ENCODE data around the gene BMPER. TPM values are rescaled to one million over a fixed set of nuclear protein-coding genes. Genes with fewer than 3 reads are reported as not detected.

The BMPER gene
- total and polyA plus RNA-seq, 2 of the 8 experiments (the other 6 are each of a cell fraction or from before 2014, with no cell fraction given), result 0.33 to 0.69 TPM

GRCh38 chr7:33869176-33869575 is 36.2 kb upstream of the BMPER start:
- Histone ChIP-seq H4K20me1 (replicated peaks in 1 of 2; ENCODE audit: control insufficient read depth in 1 of 2, insufficient read depth in 2 of 2, low read length in 2 of 2) (no peaks in the 10 kb centered on the region), H3K4me2 (ENCODE audit: insufficient read depth in 1 of 2, low read depth in 2 of 2, low read length in 2 of 2) (no peak overlapping the region), H2BK12ac (ENCODE audit: low read depth, low read length) (no peak overlapping the region), H3K23ac (ENCODE audit: insufficient read length) (no peak overlapping the region), H3K23me2 (ENCODE audit: low read depth, low read length) (no peaks in the 10 kb centered on the region), H3K14ac (ENCODE audit: insufficient read length) (no peak overlapping the region), H3K9me3 (ENCODE audit: insufficient read depth in 2 of 2, low read depth in 1 of 2, low read length in 1 of 2) (no peaks in the 10 kb centered on the region), H2BK15ac (ENCODE audit: low read length) (no peak overlapping the region), H2AK5ac (ENCODE audit: low read depth, low read length) (no peak overlapping the region), H2BK120ac (replicated peaks; ENCODE audit: low read depth, low read length) (no peak overlapping the region), H3K4me3 (ENCODE audit: extremely low read depth in 1 of 4, insufficient read depth in 2 of 4, low read depth in 3 of 4, low read length in 4 of 4) (no peak overlapping the region), H3K4me1 (replicated peaks in 1 of 4; ENCODE audit: control insufficient read depth in 3 of 4, insufficient read depth in 4 of 4, low read length in 3 of 4) (peaks cover 3 to 16% (median 8%) of the 10 kb centered on the region in 4 experiments; a peak in 6 of 7 replicates), H4K5ac (ENCODE audit: insufficient read length, low read depth, low read length) (no peak overlapping the region), H3K27ac (ENCODE audit: low read depth, low read length) (no peak overlapping the region), H3K79me2 (ENCODE audit: control insufficient read depth in 1 of 2, insufficient read depth in 2 of 2, low read length in 2 of 2) (no peaks in the 10 kb centered on the region), H3K9ac (replicated peaks in 1 of 4; ENCODE audit: extremely low read depth in 1 of 4, low read depth in 3 of 4, low read length in 3 of 4) (no peak overlapping the region), H3K79me1 (ENCODE audit: low read depth, low read length) (no peaks in the 10 kb centered on the region), H3K4ac (replicated peaks; ENCODE audit: insufficient read length, low read depth, low read length) (no peak overlapping the region), H3K18ac (ENCODE audit: extremely low read depth, low read length) (no peak overlapping the region), H3K36me3 (ENCODE audit: control insufficient read depth in 2 of 4, insufficient read depth in 4 of 4, low read length in 3 of 4) (no peaks in the 10 kb centered on the region), H3K56ac (replicated peaks; ENCODE audit: insufficient read length, low read depth, low read length) (no peak overlapping the region), H2BK20ac (ENCODE audit: low read length) (no peak overlapping the region), H4K91ac (replicated peaks; ENCODE audit: insufficient read length, low read length) (no peak overlapping the region), H3K27me3 (replicated peaks in 1 of 4; ENCODE audit: control insufficient read depth in 3 of 4, extremely low read depth in 1 of 4, insufficient read depth in 3 of 4, low read length in 3 of 4) (no peaks in the 10 kb centered on the region), H2BK5ac (ENCODE audit: low read depth, low read length) (no peak overlapping the region), H2AFZ (ENCODE audit: low read length) (no peak overlapping the region), H4K8ac (ENCODE audit: extremely low read depth, insufficient read depth, low read length) (no peak overlapping the region)
- CTCF ChIA-PET (ENCODE audit: partially characterized antibody), result no interaction called here
- FAIRE-seq, result no peak
- 89% methylated on average over 5 of the region's 5 CpGs; no CpG with 5 or more reads in 1 of the 2 experiments for WGBS, 2 experiments (ENCODE audit: extremely low coverage in 1 of 2, insufficient coverage in 1 of 2, insufficient read length in 1 of 2, insufficient replicate concordance in 2 of 2, low coverage in 1 of 2, low lambda C conversion rate in 2 of 2, missing lambda C conversion rate in 1 of 2)
- TF ChIP-seq JUN (IDR thresholded peaks at IDR 0.05; ENCODE audit: low read depth, low read length), result no peak
- no peak for TF ChIP-seq USF2 (IDR thresholded peaks at IDR 0.05; ENCODE audit: low read length)
- TF ChIP-seq MAFK (IDR thresholded peaks at IDR 0.05; ENCODE audit: low read depth, low read length), result no peak
- DNase-seq (ENCODE audit: low read depth in 1 of 2, low spot score in 2 of 2), result no peak
- POLR2A ChIA-PET (ENCODE audit: partially characterized antibody), result no interaction called here

Data from H1 (cell line).